ENCODE data around the gene SLC4A4.

SLC4A4 gene

GRCh38 chr4:71595576-71596108, 256.8 kb downstream of the SLC4A4 start:
- DNase-seq (ENCODE audit: low read depth) = no peak
- H3K4me3 ChIP-seq (ENCODE audit: low read depth, low read length) = no peak overlapping the region
- TF ChIP-seq CTCF (IDR thresholded peaks at IDR 0.05; ENCODE audit: low read depth, low read length) (no peak), MYC (IDR thresholded peaks at IDR 0.05; ENCODE audit: low read depth, low read length) (no peak), POLR2A (IDR thresholded peaks at IDR 0.05; ENCODE audit: extremely low read depth, insufficient read length) (no peak)
- TF ChIP-seq, protein P1, sequence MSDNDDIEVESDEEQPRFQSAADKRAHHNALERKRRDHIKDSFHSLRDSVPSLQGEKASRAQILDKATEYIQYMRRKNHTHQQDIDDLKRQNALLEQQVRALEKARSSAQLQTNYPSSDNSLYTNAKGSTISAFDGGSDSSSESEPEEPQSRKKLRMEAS (IDR thresholded peaks at IDR 0.05; ENCODE audit: low read depth, low read length) = no peak

- H3K4me3 ChIP-seq (ENCODE audit: low read depth, low read length) = no peak overlapping the region
- no peak for TF ChIP-seq POLR2A (IDR thresholded peaks at IDR 0.05; ENCODE audit: extremely low read depth, insufficient read length)
- TF ChIP-seq, protein P1 (IDR thresholded peaks at IDR 0.05; ENCODE audit: low read depth, low read length) = no peak
- no peak for TF ChIP-seq MYC (IDR thresholded peaks at IDR 0.05; ENCODE audit: low read depth, low read length)
- no peak for TF ChIP-seq CTCF (IDR thresholded peaks at IDR 0.05; ENCODE audit: low read depth, low read length)
- DNase-seq (ENCODE audit: low read depth) = no peak
Measured at GRCh38 chr4:71599578-71599977, 260.8 kb downstream of the SLC4A4 start.

DNA sequence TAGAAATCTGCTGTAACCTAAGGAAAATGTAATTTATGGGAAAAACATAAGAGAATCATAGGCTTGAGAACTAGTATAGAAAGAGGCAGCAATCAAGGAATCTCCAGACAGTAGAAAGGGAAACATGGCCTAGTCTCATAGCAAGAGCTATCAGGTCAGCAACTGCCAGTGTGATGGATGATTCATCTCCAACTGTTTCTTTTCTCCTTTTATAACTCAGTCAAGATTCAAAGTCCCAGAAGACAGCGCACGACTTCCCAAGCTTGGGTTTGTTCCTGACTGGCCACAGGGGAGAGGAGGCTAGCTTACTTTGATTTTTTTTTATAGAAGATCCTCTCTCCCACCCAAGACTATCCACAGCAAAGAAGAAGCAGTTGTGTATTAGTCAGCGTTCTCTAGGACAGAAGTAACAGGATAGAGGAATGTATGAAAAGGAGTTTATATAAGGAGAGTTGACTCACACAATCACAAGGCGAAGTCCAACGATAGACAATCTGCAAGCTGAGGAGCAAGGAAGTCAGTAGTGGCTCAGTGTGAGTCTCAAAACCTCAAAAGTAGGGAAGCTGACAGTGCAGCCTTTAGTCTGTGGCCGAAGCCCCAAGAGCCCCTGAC, 263.6 kb downstream of the SLC4A4 start:
- DNase-seq (ENCODE audit: low read depth) = no peak
- H3K4me3 ChIP-seq (ENCODE audit: low read depth, low read length) = no peak overlapping the region
- TF ChIP-seq CTCF (IDR thresholded peaks at IDR 0.05; ENCODE audit: low read depth, low read length) = no peak
- no peak for TF ChIP-seq MYC (IDR thresholded peaks at IDR 0.05; ENCODE audit: low read depth, low read length)
- TF ChIP-seq, protein P1 (IDR thresholded peaks at IDR 0.05; ENCODE audit: low read depth, low read length) = no peak
- TF ChIP-seq POLR2A (IDR thresholded peaks at IDR 0.05; ENCODE audit: extremely low read depth, insufficient read length) = no peak

DNA sequence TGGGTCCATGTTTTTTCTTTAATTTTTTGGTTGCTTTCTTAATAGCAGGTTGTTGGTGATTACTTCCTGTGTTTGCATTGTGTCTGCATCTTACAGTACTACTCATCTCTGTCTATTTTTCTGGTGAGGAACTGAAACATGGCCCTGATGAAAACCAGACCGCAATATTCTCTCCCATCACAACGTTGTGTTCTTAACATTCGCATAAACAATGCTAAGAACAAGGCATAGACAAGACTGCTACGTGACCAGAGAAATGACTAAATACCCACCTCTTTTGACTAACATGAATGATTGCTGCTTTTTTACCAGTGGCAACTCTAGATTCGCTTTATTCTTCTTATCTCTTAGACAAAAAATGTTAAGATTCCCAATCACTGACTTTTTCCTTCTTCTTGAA, 266.0 kb downstream of the SLC4A4 start:
- TF ChIP-seq MYC (IDR thresholded peaks at IDR 0.05; ENCODE audit: low read depth, low read length) = no peak
- no peak for TF ChIP-seq CTCF (IDR thresholded peaks at IDR 0.05; ENCODE audit: low read depth, low read length)
- TF ChIP-seq, protein P1 (IDR thresholded peaks at IDR 0.05; ENCODE audit: low read depth, low read length) = no peak
- no peak for TF ChIP-seq POLR2A (IDR thresholded peaks at IDR 0.05; ENCODE audit: extremely low read depth, insufficient read length)
- H3K4me3 ChIP-seq (ENCODE audit: low read depth, low read length) = no peak overlapping the region
- no peak for DNase-seq (ENCODE audit: low read depth)

DNA sequence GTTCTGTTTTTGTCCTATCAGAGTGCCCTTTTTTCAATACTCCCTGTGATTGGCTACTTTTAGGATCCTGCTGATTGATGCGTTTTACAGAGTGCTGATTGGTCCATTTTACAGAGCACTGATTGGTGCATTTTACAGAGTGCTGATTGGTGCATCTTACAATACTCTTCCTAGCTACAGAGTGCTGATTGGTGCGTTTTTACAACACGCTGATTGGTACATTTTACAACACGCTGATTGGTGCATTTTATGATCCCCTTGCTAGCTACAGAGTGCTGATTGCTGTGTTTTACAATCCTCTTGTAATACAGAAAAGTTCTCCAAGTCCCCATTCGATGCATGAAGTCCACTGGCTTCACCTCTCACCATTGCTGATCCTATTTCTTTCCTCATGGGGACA, 268.3 kb downstream of the SLC4A4 start:
- no peak overlapping the region for H3K4me3 ChIP-seq (ENCODE audit: low read depth, low read length)
- TF ChIP-seq, protein P1 (IDR thresholded peaks at IDR 0.05; ENCODE audit: low read depth, low read length) = no peak
- TF ChIP-seq CTCF (IDR thresholded peaks at IDR 0.05; ENCODE audit: low read depth, low read length) = no peak
- no peak for TF ChIP-seq MYC (IDR thresholded peaks at IDR 0.05; ENCODE audit: low read depth, low read length)
- no peak for TF ChIP-seq POLR2A (IDR thresholded peaks at IDR 0.05; ENCODE audit: extremely low read depth, insufficient read length)

More for the DNA sequence above, 268.3 kb downstream of the SLC4A4 start:
- no peak for DNase-seq (ENCODE audit: low read depth)
